C4-2B (cell line): ENCODE results near the gene HOXB7.

Experiments
- H3K27ac ChIP-seq: fragments of 450-650 bp; 2 replicates; pipeline ENCODE4 v1.5.1; 2017
- ZFX ChIP-seq: fragments of 450-650 bp; IDR thresholded peaks from 2 replicates; pipeline ENCODE4 v1.6.1; 2017
- TF ChIP-seq, protein P1 (sequence below): fragments of 450-650 bp; conservative IDR thresholded peaks from 2 replicates; pipeline ENCODE4 v1.5.1; 2017; ENCODE audit warnings: mild to moderate bottlenecking

HOXB7 gene

DNA sequence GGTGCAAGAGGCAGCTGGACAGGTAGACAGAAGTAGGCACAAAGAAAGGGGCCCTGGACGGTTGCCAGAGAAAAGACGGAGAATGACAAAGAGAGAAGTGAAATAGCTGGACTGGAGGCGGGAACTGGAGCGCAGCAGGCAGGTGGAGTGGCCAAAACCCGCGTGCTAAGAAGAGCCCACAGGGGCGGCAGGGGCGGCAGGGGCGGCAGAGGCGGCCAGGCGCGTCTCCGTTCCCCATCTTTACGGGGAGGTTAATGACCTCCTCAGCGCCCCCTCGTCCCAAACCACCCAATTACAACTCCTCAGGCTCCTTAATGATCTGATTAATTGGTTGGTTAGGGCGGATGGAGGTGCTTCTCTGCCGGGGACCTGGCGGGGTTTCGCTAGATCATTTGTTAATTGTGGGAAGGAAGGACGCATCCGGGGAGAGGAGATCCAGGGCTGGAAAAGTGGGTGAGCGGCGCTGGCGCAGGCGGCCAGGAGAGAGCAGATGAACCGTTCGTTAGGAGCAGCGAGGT is 30.8 kb upstream of the HOXB7 start:
- H3K27ac ChIP-seq: no peak overlapping the region
- TF ChIP-seq, protein P1, sequence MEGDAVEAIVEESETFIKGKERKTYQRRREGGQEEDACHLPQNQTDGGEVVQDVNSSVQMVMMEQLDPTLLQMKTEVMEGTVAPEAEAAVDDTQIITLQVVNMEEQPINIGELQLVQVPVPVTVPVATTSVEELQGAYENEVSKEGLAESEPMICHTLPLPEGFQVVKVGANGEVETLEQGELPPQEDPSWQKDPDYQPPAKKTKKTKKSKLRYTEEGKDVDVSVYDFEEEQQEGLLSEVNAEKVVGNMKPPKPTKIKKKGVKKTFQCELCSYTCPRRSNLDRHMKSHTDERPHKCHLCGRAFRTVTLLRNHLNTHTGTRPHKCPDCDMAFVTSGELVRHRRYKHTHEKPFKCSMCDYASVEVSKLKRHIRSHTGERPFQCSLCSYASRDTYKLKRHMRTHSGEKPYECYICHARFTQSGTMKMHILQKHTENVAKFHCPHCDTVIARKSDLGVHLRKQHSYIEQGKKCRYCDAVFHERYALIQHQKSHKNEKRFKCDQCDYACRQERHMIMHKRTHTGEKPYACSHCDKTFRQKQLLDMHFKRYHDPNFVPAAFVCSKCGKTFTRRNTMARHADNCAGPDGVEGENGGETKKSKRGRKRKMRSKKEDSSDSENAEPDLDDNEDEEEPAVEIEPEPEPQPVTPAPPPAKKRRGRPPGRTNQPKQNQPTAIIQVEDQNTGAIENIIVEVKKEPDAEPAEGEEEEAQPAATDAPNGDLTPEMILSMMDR: no peak
- no peak for TF ChIP-seq ZFX

DNA sequence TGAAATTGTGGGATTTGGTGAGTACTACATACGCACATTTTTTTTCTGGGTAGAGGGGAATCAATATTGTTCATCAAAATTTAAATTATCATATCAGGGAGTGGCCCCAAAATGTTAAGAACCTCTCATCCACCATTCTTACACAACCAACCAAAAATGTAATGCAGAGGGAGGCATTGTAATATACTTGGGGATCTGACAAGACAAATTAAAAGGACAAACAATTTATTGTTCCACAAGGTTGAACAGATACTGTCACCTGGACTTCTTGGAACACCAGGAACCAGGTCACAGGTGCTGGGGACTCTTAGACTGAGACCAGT is 30.0 kb upstream of the HOXB7 start:
- no peak for TF ChIP-seq ZFX
- TF ChIP-seq, protein P1: no peak
- no peak overlapping the region for H3K27ac ChIP-seq

DNA sequence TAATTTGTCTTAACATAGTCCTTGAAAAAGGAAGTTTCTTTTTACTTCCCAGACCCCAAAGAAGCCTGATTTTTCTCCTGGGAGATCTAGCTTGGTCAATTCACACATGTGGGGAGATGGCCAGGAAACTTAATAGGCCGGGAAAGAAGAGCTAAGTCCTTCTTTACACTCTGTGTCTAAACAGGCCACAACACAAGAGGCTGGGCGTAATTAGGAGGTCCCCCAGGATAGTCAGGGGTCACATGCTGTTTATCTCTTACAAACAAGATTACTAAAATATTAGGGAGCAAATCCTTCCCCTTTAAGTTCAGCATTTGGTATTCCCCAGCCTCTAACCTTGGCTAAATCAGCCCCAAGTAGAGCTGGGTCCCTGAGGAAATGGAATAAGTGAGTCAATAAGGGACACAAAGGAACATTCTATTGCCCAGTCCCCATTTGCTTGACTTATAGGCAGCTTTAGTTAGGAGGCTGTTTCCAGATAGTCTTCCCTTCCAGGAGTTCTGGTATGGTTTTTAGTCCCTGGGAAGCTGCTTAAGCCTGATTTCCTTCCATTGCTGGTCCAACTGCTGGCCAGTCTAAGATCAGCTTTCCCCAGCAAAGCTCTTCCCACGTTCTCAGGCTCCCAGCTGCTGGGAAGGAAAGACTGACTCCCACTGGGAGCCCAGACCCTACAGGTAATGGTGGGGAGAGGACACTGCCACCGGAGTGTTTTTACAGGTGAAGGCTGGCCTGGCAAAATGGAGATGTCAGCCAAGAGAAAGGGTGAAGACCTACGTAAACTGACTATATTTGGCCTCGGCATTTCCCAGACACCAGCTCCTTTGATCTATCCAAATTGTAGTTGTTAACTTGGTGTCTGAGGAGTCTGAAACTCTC is 29.4 kb upstream of the HOXB7 start:
- TF ChIP-seq, protein P1: no peak
- no peak for TF ChIP-seq ZFX
- no peak overlapping the region for H3K27ac ChIP-seq

DNA sequence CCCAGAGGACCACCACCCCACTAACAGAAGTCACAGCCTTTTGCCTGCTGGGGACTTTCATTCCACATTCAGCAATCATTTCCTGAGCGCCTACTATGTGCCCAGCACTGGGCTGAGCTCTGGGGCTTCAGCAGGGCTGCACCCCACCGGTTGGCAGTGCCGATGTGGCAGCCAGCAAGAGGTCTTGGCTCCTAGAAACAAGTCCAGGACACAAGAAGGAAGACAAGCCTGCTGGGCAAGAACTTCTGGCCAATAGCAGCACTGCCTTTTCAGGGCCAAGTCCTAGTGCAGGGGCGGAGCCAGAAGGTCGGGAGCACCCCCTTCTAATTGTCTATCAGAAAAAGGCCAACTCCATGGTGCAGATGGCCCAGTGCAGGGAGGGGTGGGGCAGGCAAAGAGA is 28.3 kb upstream of the HOXB7 start:
- no peak overlapping the region for H3K27ac ChIP-seq
- TF ChIP-seq, protein P1: no peak
- TF ChIP-seq ZFX: no peak

DNA sequence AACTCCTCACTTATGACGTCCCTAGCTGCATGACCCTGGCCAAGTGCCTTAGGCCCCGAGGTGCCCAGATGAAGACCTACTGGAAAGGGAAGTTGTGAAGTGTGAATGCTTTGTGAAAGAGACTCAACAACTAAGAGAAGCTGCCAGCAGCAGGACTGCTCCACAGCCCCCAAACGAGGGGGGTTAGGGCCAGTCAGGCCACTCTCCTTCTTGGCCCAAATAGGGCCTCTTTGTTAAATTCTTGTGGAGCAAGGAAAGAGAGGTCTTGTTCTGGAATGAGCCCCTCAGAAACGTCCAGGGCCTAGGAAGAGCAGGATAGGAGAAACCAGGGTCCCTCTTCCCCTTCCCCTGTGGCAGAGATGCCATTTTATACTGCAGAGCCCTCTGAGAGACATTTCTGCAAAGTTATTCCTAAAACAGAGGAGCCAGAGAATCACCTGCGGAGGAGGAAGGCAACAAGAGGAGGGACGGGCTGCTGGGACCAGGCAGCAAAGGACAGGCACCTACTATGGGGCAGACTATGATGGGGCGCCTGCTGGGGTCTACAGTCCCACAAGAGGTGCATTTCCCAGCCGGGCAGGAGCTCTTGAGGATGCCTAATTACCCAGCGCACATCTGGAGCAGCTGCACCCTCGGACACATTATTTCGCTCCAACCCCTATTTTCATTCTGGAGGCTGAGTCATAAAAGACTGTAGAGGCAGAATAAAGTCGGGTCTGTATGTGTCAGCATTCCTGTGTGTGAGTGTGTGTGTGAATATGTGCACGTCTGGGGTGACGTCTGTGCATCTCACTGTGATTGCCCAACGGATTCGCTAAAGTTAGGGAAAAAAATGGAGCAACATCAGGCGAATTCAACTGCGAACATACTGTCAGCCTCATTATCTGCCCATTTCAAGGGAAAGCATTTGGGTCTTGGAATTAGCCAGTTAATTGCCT is 26.8 kb upstream of the HOXB7 start:
- TF ChIP-seq, protein P1: no peak
- no peak for TF ChIP-seq ZFX
- H3K27ac ChIP-seq: no peak overlapping the region

DNA sequence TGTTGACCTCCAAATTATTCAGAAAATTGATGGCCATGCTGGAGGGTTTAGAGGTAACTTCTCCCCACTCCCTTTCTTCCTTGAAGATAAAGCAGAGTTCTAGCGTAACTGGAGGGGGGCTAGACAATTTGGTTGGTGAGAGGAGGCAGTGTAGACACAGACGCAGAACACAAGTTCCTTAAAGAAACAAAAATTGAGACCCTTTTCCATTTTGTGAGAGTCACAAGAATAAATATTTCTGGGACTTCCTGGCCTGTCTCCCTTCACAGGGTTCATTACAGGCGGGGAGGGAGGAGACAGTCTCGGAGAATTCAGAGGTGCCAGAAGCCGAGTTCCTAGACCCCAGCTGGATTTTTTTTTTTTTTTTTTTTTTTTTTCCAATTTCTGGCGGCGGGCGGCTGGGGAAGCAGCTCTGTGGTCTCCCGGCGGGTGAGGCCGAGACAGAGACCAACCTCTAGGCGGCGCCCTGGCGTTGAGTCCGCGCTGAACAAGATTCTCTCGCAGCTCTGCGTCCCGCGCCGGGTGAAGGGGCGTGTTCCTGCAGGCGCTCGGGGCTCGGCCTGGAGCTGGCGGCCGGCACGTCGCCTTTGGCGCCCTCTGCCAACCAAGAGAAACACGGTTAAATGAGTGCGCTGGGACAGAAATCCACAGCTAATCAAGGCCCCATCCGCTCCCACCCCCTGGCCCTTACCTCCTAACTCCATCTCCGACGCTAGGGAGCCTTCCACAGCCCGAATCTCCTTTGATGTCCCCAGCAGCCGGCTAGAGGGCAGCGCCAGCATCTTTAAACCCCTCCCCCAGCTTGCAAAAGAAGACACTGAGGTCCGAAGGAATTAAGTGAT is 25.6 kb upstream of the HOXB7 start:
- TF ChIP-seq, protein P1: peak; percentile 99
- TF ChIP-seq ZFX: no peak
- no peak overlapping the region for H3K27ac ChIP-seq
